ENCODE results near the gene HSPG2.
A peak's percentile ranks its signal among the peaks of the same experiment; 100 is the strongest.

The HSPG2 gene

GRCh38 chr1:21860971-21861370 is 76.1 kb downstream of the HSPG2 start:
- H3K27ac ChIP-seq (ENCODE audit: low read depth, low read length), result no peak overlapping the region
- peaks cover 0 to 12% (median 0%) of the 10 kb centered on the region in 5 donors for H3K4me1 ChIP-seq (ENCODE audit: control insufficient read depth in 5 of 5, insufficient read depth in 5 of 5, low read length in 5 of 5)
- H3K9me3 ChIP-seq (ENCODE audit: control insufficient read depth in 5 of 5, low read length in 5 of 5), result no peaks in the 10 kb centered on the region
- H3K27me3 ChIP-seq (ENCODE audit: control insufficient read depth in 5 of 5, insufficient read depth in 4 of 5, low read length in 5 of 5), result no peaks in the 10 kb centered on the region
- peaks cover 0 to 95% (median 91%) of the 10 kb centered on the region in 5 donors for H3K36me3 ChIP-seq (ENCODE audit: control insufficient read depth in 5 of 5, insufficient read depth in 5 of 5, low read length in 5 of 5)
- H3K9ac ChIP-seq (ENCODE audit: low read length in 5 of 5), result no peak overlapping the region
- no peak overlapping the region for H3K4me3 ChIP-seq (ENCODE audit: low read depth in 1 of 5, low read length in 5 of 5)

DNA sequence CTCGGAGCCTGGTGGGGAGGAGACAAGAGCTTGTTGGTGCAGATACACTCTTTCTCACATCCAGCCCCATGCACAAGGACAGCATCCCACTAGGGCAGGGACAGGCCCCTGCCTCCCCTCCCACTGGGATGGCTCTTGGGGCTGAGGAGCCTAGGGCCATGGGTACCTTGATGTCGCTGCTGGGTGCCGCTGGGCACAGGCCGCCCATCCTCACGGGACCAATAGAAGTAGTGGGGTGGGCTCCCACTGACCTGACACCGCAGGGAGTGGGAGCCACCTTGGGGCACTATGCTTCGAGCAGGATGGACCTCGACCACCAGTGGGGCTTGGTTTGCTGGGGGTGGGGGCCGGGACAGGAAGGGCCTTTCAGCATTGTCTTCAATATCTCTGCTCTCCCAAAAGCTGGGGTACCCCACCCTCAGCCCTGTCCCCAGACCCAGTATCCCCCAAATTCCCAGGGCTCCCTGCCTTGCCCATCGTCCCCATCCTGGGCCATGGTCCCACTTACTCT is 77.4 kb downstream of the HSPG2 start:
- H3K4me1 ChIP-seq (ENCODE audit: control insufficient read depth in 5 of 5, insufficient read depth in 5 of 5, low read length in 5 of 5), result peaks cover 0 to 12% (median 0%) of the 10 kb centered on the region in 5 donors
- no peak overlapping the region for H3K4me3 ChIP-seq (ENCODE audit: low read depth in 1 of 5, low read length in 5 of 5)
- no peaks in the 10 kb centered on the region for H3K27me3 ChIP-seq (ENCODE audit: control insufficient read depth in 5 of 5, insufficient read depth in 4 of 5, low read length in 5 of 5)
- H3K9ac ChIP-seq (ENCODE audit: low read length in 5 of 5), result no peak overlapping the region
- no peak overlapping the region for H3K27ac ChIP-seq (ENCODE audit: low read depth, low read length)
- H3K36me3 ChIP-seq (ENCODE audit: control insufficient read depth in 5 of 5, insufficient read depth in 5 of 5, low read length in 5 of 5), result peaks cover 0 to 95% (median 91%) of the 10 kb centered on the region in 5 donors
- H3K9me3 ChIP-seq (ENCODE audit: control insufficient read depth in 5 of 5, low read length in 5 of 5), result no peaks in the 10 kb centered on the region

DNA sequence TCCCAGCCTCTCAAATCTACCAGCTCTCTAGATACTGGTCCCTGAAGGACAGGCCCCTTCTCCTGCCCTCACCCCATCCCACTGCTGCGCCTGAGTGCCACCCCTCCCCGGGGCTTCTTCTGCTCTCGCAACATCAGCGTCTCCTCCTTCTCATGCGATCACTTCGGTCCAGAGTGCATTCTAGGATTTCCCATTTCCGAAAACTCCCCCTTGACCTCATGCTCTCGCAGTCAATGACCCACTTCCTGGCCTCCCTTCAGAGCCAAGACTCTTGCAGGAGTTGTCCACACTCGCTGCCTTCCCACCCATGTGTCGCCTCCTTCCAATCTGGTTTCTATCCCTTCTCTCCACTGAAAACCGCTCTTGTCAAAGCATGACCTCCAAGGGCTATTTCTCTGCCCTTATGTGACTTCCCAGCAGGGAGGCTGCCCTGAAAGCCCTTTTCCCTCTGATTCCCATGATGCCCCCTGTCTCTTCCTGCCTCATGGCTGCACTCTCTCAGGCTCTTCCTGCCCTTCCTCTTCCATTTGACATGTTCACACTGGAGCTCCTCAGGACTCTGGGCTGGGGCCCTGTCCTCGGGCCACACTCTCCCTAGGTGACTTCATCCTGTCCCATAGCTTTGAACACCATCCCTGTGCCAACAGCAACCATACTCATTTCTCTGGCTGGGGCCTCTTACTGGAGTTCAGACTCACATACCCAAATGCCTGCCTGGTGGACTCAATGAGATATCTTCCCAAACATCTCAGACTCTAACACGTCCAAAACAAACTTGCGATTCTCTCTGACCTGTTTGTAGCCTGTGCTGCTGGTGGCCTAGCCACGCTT is 79.1 kb downstream of the HSPG2 start:
- Histone ChIP-seq H3K36me3 (ENCODE audit: control insufficient read depth in 5 of 5, insufficient read depth in 5 of 5, low read length in 5 of 5) (peaks cover 0 to 95% (median 91%) of the 10 kb centered on the region in 5 donors), H3K27me3 (ENCODE audit: control insufficient read depth in 5 of 5, insufficient read depth in 4 of 5, low read length in 5 of 5) (no peaks in the 10 kb centered on the region), H3K27ac (ENCODE audit: low read depth, low read length) (peak overlapping the region; percentile 52), H3K4me1 (ENCODE audit: control insufficient read depth in 5 of 5, insufficient read depth in 5 of 5, low read length in 5 of 5) (peaks cover 0 to 12% (median 0%) of the 10 kb centered on the region in 5 donors), H3K9me3 (ENCODE audit: control insufficient read depth in 5 of 5, low read length in 5 of 5) (no peaks in the 10 kb centered on the region), H3K4me3 (ENCODE audit: low read depth in 1 of 5, low read length in 5 of 5) (no peak overlapping the region), H3K9ac (ENCODE audit: low read length in 5 of 5) (no peak overlapping the region)

DNA sequence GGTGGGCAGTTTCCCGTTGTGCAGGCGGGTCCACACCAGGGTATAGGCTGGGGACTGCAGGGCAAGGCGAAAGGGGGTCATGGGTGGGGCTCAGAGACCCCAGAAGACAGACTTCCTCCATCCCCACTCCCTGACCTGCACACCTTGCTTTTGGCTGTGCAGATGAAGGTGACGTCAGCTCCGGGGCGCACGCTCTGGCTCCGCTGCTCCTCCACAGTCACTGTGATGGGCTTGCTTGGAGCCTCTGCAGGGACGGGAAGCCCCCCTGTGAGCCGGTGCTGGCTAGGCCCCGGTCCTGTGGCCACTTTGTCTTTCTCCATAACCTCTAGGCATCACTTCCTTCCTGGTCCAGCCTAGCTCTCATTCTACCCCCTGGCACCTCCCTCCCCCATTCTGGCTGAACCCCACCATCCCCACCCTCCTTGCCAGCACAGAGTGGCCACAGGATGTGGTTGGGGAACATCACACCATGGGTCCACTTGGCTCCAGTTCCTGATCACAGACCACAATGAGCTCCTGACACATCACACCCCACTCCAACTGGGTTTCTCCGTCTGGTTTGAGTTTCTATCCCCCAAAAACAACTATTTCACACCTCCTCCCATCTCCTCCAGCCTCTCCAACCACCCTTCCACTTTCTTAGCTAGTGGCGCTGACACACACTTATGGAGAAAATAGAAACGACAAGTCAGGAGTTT is 79.8 kb downstream of the HSPG2 start:
- Histone ChIP-seq H3K9ac (ENCODE audit: low read length in 5 of 5) (no peak overlapping the region), H3K36me3 (ENCODE audit: control insufficient read depth in 5 of 5, insufficient read depth in 5 of 5, low read length in 5 of 5) (peaks cover 0 to 98% (median 96%) of the 10 kb centered on the region in 5 donors), H3K4me3 (ENCODE audit: low read depth in 1 of 5, low read length in 5 of 5) (no peak overlapping the region), H3K27ac (ENCODE audit: low read depth, low read length) (no peak overlapping the region), H3K4me1 (ENCODE audit: control insufficient read depth in 5 of 5, insufficient read depth in 5 of 5, low read length in 5 of 5) (peaks cover 0 to 12% (median 0%) of the 10 kb centered on the region in 5 donors), H3K27me3 (ENCODE audit: control insufficient read depth in 5 of 5, insufficient read depth in 4 of 5, low read length in 5 of 5) (no peaks in the 10 kb centered on the region), H3K9me3 (ENCODE audit: control insufficient read depth in 5 of 5, low read length in 5 of 5) (no peaks in the 10 kb centered on the region)

GRCh38 chr1:21855257-21856096 is 81.6 kb downstream of the HSPG2 start:
- no peaks in the 10 kb centered on the region for H3K9me3 ChIP-seq (ENCODE audit: control insufficient read depth in 5 of 5, low read length in 5 of 5)
- H3K27me3 ChIP-seq (ENCODE audit: control insufficient read depth in 5 of 5, insufficient read depth in 4 of 5, low read length in 5 of 5), result no peaks in the 10 kb centered on the region
- peaks cover 2 to 97% (median 94%) of the 10 kb centered on the region in 5 donors for H3K36me3 ChIP-seq (ENCODE audit: control insufficient read depth in 5 of 5, insufficient read depth in 5 of 5, low read length in 5 of 5)
- peaks cover 0 to 12% (median 0%) of the 10 kb centered on the region in 5 donors for H3K4me1 ChIP-seq (ENCODE audit: control insufficient read depth in 5 of 5, insufficient read depth in 5 of 5, low read length in 5 of 5)
- H3K4me3 ChIP-seq (ENCODE audit: low read depth in 1 of 5, low read length in 5 of 5), result no peak overlapping the region
- H3K9ac ChIP-seq (ENCODE audit: low read length in 5 of 5), result no peak overlapping the region
- no peak overlapping the region for H3K27ac ChIP-seq (ENCODE audit: low read depth, low read length)

- no peaks in the 10 kb centered on the region for H3K9me3 ChIP-seq (ENCODE audit: control insufficient read depth in 5 of 5, low read length in 5 of 5)
- H3K36me3 ChIP-seq (ENCODE audit: control insufficient read depth in 5 of 5, insufficient read depth in 5 of 5, low read length in 5 of 5), result peaks cover 2 to 97% (median 95%) of the 10 kb centered on the region in 5 donors
- no peak overlapping the region for H3K9ac ChIP-seq (ENCODE audit: low read length in 5 of 5)
- H3K4me1 ChIP-seq (ENCODE audit: control insufficient read depth in 5 of 5, insufficient read depth in 5 of 5, low read length in 5 of 5), result peaks cover 0 to 12% (median 0%) of the 10 kb centered on the region in 5 donors
- H3K27ac ChIP-seq (ENCODE audit: low read depth, low read length), result no peak overlapping the region
- no peaks in the 10 kb centered on the region for H3K27me3 ChIP-seq (ENCODE audit: control insufficient read depth in 5 of 5, insufficient read depth in 4 of 5, low read length in 5 of 5)
- no peak overlapping the region for H3K4me3 ChIP-seq (ENCODE audit: low read depth in 1 of 5, low read length in 5 of 5)
Observed at GRCh38 chr1:21854751-21855131, 82.4 kb downstream of the HSPG2 start.

DNA sequence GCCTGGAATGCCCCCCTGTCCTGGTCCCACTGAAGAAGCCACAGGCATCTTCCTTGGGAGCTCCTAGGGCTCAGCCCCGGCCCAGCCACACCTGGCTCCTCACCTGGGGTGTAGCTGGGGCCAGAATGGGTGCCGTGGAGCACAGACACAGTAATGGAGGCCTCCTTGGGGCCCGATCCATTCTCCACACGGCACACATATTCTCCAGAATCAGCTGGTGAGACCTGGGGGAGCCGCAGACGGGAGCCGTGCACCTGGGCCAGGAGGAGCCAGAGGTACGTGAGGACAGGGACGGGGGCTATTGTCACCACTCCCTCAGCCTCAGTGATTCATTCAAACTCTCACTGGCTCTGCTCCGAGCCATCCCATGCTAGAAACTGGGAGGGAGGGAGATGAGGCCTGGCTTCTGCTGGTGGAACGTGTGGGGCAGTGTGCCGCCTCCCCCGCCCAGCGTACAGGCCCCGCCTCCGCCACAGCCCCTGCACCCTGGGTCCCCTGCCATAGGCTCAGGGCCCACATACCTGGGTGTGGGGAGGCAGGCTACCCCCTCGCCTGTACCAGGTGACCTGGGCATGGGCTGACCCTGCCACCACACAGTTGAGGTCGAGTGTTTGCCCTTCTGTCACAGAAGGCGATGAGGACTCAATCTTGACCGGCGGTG is 82.9 kb downstream of the HSPG2 start:
- H3K27me3 ChIP-seq (ENCODE audit: control insufficient read depth in 5 of 5, insufficient read depth in 4 of 5, low read length in 5 of 5), result no peaks in the 10 kb centered on the region
- no peak overlapping the region for H3K27ac ChIP-seq (ENCODE audit: low read depth, low read length)
- peaks cover 0 to 12% (median 0%) of the 10 kb centered on the region in 5 donors for H3K4me1 ChIP-seq (ENCODE audit: control insufficient read depth in 5 of 5, insufficient read depth in 5 of 5, low read length in 5 of 5)
- H3K36me3 ChIP-seq (ENCODE audit: control insufficient read depth in 5 of 5, insufficient read depth in 5 of 5, low read length in 5 of 5), result peaks cover 2 to 97% (median 95%) of the 10 kb centered on the region in 5 donors
- H3K9me3 ChIP-seq (ENCODE audit: control insufficient read depth in 5 of 5, low read length in 5 of 5), result no peaks in the 10 kb centered on the region
- no peak overlapping the region for H3K4me3 ChIP-seq (ENCODE audit: low read depth in 1 of 5, low read length in 5 of 5)
- H3K9ac ChIP-seq (ENCODE audit: low read length in 5 of 5), result no peak overlapping the region

DNA sequence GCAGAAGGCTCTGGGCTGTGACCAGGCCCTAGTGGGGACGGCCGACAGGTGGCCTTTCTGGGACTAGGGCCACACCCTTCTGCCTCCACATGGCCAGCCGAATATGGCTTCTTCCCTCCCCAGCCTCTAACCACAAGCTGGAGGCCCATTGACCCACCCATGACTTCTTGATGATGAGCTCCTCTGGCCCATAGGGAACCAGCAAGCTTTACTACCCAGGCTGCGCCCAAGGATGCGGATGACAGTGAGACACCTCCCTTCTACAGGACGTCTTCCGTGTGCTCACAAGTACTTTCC is 84.0 kb downstream of the HSPG2 start:
- Histone ChIP-seq H3K4me3 (ENCODE audit: low read depth in 1 of 5, low read length in 5 of 5) (no peak overlapping the region), H3K9me3 (ENCODE audit: control insufficient read depth in 5 of 5, low read length in 5 of 5) (no peaks in the 10 kb centered on the region), H3K4me1 (ENCODE audit: control insufficient read depth in 5 of 5, insufficient read depth in 5 of 5, low read length in 5 of 5) (peaks cover 0 to 7% (median 0%) of the 10 kb centered on the region in 5 donors), H3K9ac (ENCODE audit: low read length in 5 of 5) (no peak overlapping the region), H3K27ac (ENCODE audit: low read depth, low read length) (no peak overlapping the region), H3K27me3 (ENCODE audit: control insufficient read depth in 5 of 5, insufficient read depth in 4 of 5, low read length in 5 of 5) (no peaks in the 10 kb centered on the region), H3K36me3 (ENCODE audit: control insufficient read depth in 5 of 5, insufficient read depth in 5 of 5, low read length in 5 of 5) (peaks cover 2 to 97% (median 95%) of the 10 kb centered on the region in 5 donors)

- H3K4me3 ChIP-seq (ENCODE audit: low read depth in 1 of 5, low read length in 5 of 5), result no peak overlapping the region
- H3K9me3 ChIP-seq (ENCODE audit: control insufficient read depth in 5 of 5, low read length in 5 of 5), result no peaks in the 10 kb centered on the region
- peaks cover 2 to 97% (median 95%) of the 10 kb centered on the region in 5 donors for H3K36me3 ChIP-seq (ENCODE audit: control insufficient read depth in 5 of 5, insufficient read depth in 5 of 5, low read length in 5 of 5)
- no peak overlapping the region for H3K9ac ChIP-seq (ENCODE audit: low read length in 5 of 5)
- peaks cover 0 to 1% (median 0%) of the 10 kb centered on the region in 5 donors for H3K4me1 ChIP-seq (ENCODE audit: control insufficient read depth in 5 of 5, insufficient read depth in 5 of 5, low read length in 5 of 5)
- no peak overlapping the region for H3K27ac ChIP-seq (ENCODE audit: low read depth, low read length)
- no peaks in the 10 kb centered on the region for H3K27me3 ChIP-seq (ENCODE audit: control insufficient read depth in 5 of 5, insufficient read depth in 4 of 5, low read length in 5 of 5)
Observed at GRCh38 chr1:21852282-21853130, 84.6 kb downstream of the HSPG2 start.
